ENCODE data around the gene ROMO1. TPM values are rescaled to one million over a fixed set of nuclear protein-coding genes. Genes with fewer than 3 reads are reported as not detected.
A peak's percentile ranks its signal among the peaks of the same experiment; 100 is the strongest.

The ROMO1 gene
- total and polyA plus RNA-seq, 10 of the 15 experiments (the other 5 are each of a cell fraction or from before 2014, with no cell fraction given): 23.2 to 631 (median 352) TPM

- TF ChIP-seq PML (IDR thresholded peaks at IDR 0.05; ENCODE audit: low read length): no peak
- peak; percentile 40 for TF ChIP-seq POLR2AphosphoS5 (IDR thresholded peaks at IDR 0.05; ENCODE audit: low read length)
- TF ChIP-seq POLR2A (IDR thresholded peaks at IDR 0.05; ENCODE audit: low read depth, low read length): no peak
- TF ChIP-seq IKZF2 (IDR thresholded peaks at IDR 0.05): no peak
- SMC1A ChIA-PET (ENCODE audit: uncharacterized antibody, unreplicated experiment): interaction anchor here (0.6 to 2.3 kb wide), 7 partner anchors 17 to 219 kb away, joined by 3 to 7 read pairs (median 3); partner anchors contain the start of gene SCAND1
- no peak for DNase-seq (ENCODE audit: low read depth, low spot score)
- peaks cover 10% of the 10 kb centered on the region for H4K20me1 ChIP-seq (ENCODE audit: control insufficient read depth, insufficient read depth)
- H3K27me3 ChIP-seq (replicated peaks in 1 of 2; ENCODE audit: control insufficient read depth in 2 of 2, insufficient read depth in 2 of 2, low read length in 1 of 2): no peaks in the 10 kb centered on the region
- peaks cover 2% of the 10 kb centered on the region; the same call in 1 of the 2 replicates for H3K4me1 ChIP-seq (ENCODE audit: control insufficient read depth, insufficient read depth, low read length)
- BruUV-seq (replicated peaks): TSS peak; percentile 0
- no peak for ATAC-seq
- no peak overlapping the region for H2AFZ ChIP-seq (ENCODE audit: control insufficient read depth, low read depth, low read length)
- RAD21 ChIA-PET (ENCODE audit: unreplicated experiment): interaction anchor here (0.6 to 1.4 kb wide), 2 partner anchors 32 to 36 kb away, joined by 3 to 4 read pairs; partner anchors contain the start of gene PHF20
- H3K4me3 ChIP-seq: peak overlapping the region; percentile 34; the same call in 1 of the 2 replicates
- FAIRE-seq: no peak
- peaks cover 97% of the 10 kb centered on the region for H3K79me2 ChIP-seq (ENCODE audit: control insufficient read depth, insufficient read depth, low read length)
- CTCF ChIA-PET: interaction anchor here (0.6 to 1.2 kb wide), 5 partner anchors 18 to 118 kb away, joined by 3 read pairs; partner anchors contain the start of genes NFS1 and ROMO1
- no peak overlapping the region for H3K27ac ChIP-seq (ENCODE audit: control insufficient read depth, insufficient read depth)
- H3K36me3 ChIP-seq (ENCODE audit: control insufficient read depth in 2 of 2, insufficient read depth in 2 of 2, low read length in 1 of 2): peaks cover 11 to 37% of the 10 kb centered on the region in 2 experiments
- intact Hi-C loops (cut with micrococcal nuclease; ENCODE audit: unreplicated experiment) (loop anchor here (10.0 kb wide), 1 partner anchor 149 kb away; no protein-coding TSS in a partner anchor), in situ Hi-C loops (cut with MboI) (no loop called here)
- no peak overlapping the region for H3K9ac ChIP-seq (ENCODE audit: control insufficient read depth, insufficient read depth, low read length)
- peak overlapping the region; percentile 33; the same call in 1 of the 2 replicates for H3K4me2 ChIP-seq (ENCODE audit: control insufficient read depth, insufficient read depth)
- H3K9me3 ChIP-seq (replicated peaks; ENCODE audit: control insufficient read depth, insufficient read depth, low read length): no peaks in the 10 kb centered on the region
- POLR2A ChIA-PET: interaction anchor here (2.0 kb wide), 1 partner anchor 8 kb away, joined by 15 read pairs; no protein-coding TSS in a partner anchor
- WGBS (ENCODE audit: insufficient coverage, insufficient replicate concordance, low lambda C conversion rate, missing lambda C conversion rate): 70% methylated on average over 7 of the region's 7 CpGs
These were observed 36.7 kb downstream of the ROMO1 start for GRCh38 chr20:35735826-35736470.

- Histone ChIP-seq H3K79me2 (ENCODE audit: control insufficient read depth, insufficient read depth, low read length) (peaks cover 95% of the 10 kb centered on the region), H4K20me1 (ENCODE audit: control insufficient read depth, insufficient read depth) (peaks cover 6% of the 10 kb centered on the region), H3K4me1 (ENCODE audit: control insufficient read depth, insufficient read depth, low read length) (peaks cover 2% of the 10 kb centered on the region; the same call in 1 of the 2 replicates), H3K4me2 (ENCODE audit: control insufficient read depth, insufficient read depth) (peak overlapping the region; percentile 62; the same call in 1 of the 2 replicates), H3K4me3 (peak overlapping the region; percentile 59; the same call in 1 of the 2 replicates), H3K27me3 (replicated peaks in 1 of 2; ENCODE audit: control insufficient read depth in 2 of 2, insufficient read depth in 2 of 2, low read length in 1 of 2) (no peaks in the 10 kb centered on the region), H3K36me3 (ENCODE audit: control insufficient read depth in 2 of 2, insufficient read depth in 2 of 2, low read length in 1 of 2) (peaks cover 8 to 28% of the 10 kb centered on the region in 2 experiments), H3K27ac (ENCODE audit: control insufficient read depth, insufficient read depth) (no peak overlapping the region), H3K9me3 (replicated peaks; ENCODE audit: control insufficient read depth, insufficient read depth, low read length) (no peaks in the 10 kb centered on the region), H2AFZ (ENCODE audit: control insufficient read depth, low read depth, low read length) (no peak overlapping the region), H3K9ac (ENCODE audit: control insufficient read depth, insufficient read depth, low read length) (no peak overlapping the region)
- ChIA-PET SMC1A (ENCODE audit: uncharacterized antibody, unreplicated experiment) (no interaction called here), CTCF (no interaction called here), POLR2A (interaction anchor here (0.6 kb wide), 2 partner anchors 11 to 259 kb away, joined by 3 to 5 read pairs; no protein-coding TSS in a partner anchor), RAD21 (ENCODE audit: unreplicated experiment) (no interaction called here)
- TF ChIP-seq MYB (IDR thresholded peaks at IDR 0.05; ENCODE audit: borderline replicate concordance, low read depth, low read length): no peak
- no peak for TF ChIP-seq GABPA (IDR thresholded peaks at IDR 0.05; ENCODE audit: low read depth)
- no peak for TF ChIP-seq KDM1A (IDR thresholded peaks at IDR 0.05; ENCODE audit: borderline replicate concordance)
- no peak for TF ChIP-seq SMC3 (IDR thresholded peaks at IDR 0.05; ENCODE audit: borderline replicate concordance, low read length)
- no peak for TF ChIP-seq SRF (IDR thresholded peaks at IDR 0.05; ENCODE audit: low read depth in 2 of 2, low read length in 2 of 2)
- no peak for TF ChIP-seq NRF1 (conservative IDR thresholded peaks at IDR 0.05; ENCODE audit: low read depth, low read length)
- TF ChIP-seq MXI1 (IDR thresholded peaks at IDR 0.05; ENCODE audit: low read depth, low read length): no peak
- in situ Hi-C loops (cut with MboI) (no loop called here), intact Hi-C loops (cut with micrococcal nuclease; ENCODE audit: unreplicated experiment) (loop anchor here (10.0 kb wide), 1 partner anchor 147 kb away; no protein-coding TSS in a partner anchor)
- FAIRE-seq (no peak), ATAC-seq (no peak), DNase-seq (ENCODE audit: low read depth, low spot score) (no peak)
- no TSS peak for BruUV-seq (replicated peaks)
- WGBS (ENCODE audit: insufficient coverage, insufficient replicate concordance, low lambda C conversion rate, missing lambda C conversion rate): over 99% methylated on average over 10 of the region's 15 CpGs
These were observed 38.7 kb downstream of the ROMO1 start for GRCh38 chr20:35737865-35738333.

Measured in GM12878 (cell line).